HepG2 (cell line): ENCODE data around the gene VEGFB. TPM values are rescaled to one million over a fixed set of nuclear protein-coding genes. Genes with fewer than 3 reads are reported as not detected.

ENCODE experiments used
- ARID2 ChIP-seq: sonication (generic); formaldehyde crosslinking; IDR thresholded peaks from 2 replicates; pipeline ENCODE4 v1.8.1; 2022; ENCODE audit warnings: mild to moderate bottlenecking, missing genetic modification reagents, borderline replicate concordance
- ATF5 ChIP-seq: sonication (generic); formaldehyde crosslinking; IDR thresholded peaks from 2 replicates; pipeline ENCODE4 v1.4.0; 2020; ENCODE audit warnings: mild to moderate bottlenecking, low read depth, missing genetic modification reagents
- ATF7-NPFF ChIP-seq: sonication (generic); formaldehyde crosslinking; IDR thresholded peaks from 2 replicates; pipeline ENCODE4 v1.8.1; 2023; ENCODE audit warnings: mild to moderate bottlenecking, low read depth, missing genetic modification reagents, moderate library complexity
- CBX5 ChIP-seq: sonication (generic); formaldehyde crosslinking; IDR thresholded peaks from 2 replicates; pipeline ENCODE4 v1.4.0; 2020; ENCODE audit warnings: missing genetic modification reagents, borderline replicate concordance
- CREB1 ChIP-seq, 2 experiments: fragments of 450-650 bp in 1 of 2; IDR thresholded peaks; 2 replicates each; pipeline ENCODE4 v1.6.1; 2016 to 2017; ENCODE audit warnings: control low read depth in 1 of 2, mild to moderate bottlenecking in 1 of 2, missing compliant biosample characterization in 1 of 2, missing genetic modification characterization in 1 of 2
- CREBL2 ChIP-seq: sonication (generic); formaldehyde crosslinking; IDR thresholded peaks from 2 replicates; pipeline ENCODE4 v1.8.1; 2023; ENCODE audit warnings: missing genetic modification reagents, mild to moderate bottlenecking, borderline replicate concordance
- CSRNP2 ChIP-seq: sonication (generic); formaldehyde crosslinking; conservative IDR thresholded peaks from 2 replicates; pipeline ENCODE4 v1.8.0; 2022; ENCODE audit warnings: low read depth, missing genetic modification reagents
- DRAP1 ChIP-seq: IDR thresholded peaks from 2 replicates; pipeline ENCODE4 v1.6.1; 2016; ENCODE audit warnings: missing genetic modification reagents, missing compliant biosample characterization
- ELF4 ChIP-seq: sonication (generic); formaldehyde crosslinking; IDR thresholded peaks from 2 replicates; pipeline ENCODE4 v1.5.0; 2020; ENCODE audit warnings: missing genetic modification reagents, mild to moderate bottlenecking, moderate library complexity, borderline replicate concordance
- HNRNPLL ChIP-seq: fragments of 200-400 bp; formaldehyde crosslinking; IDR thresholded peaks from 2 replicates; pipeline ENCODE4 v1.6.1; 2017; ENCODE audit warnings: mild to moderate bottlenecking, low read depth, low read length; ENCODE audit not compliant: poor library complexity, severe bottlenecking
- KDM6A ChIP-seq: IDR thresholded peaks from 2 replicates; pipeline ENCODE4 v1.6.1; 2016; ENCODE audit warnings: low read depth
- KLF15 ChIP-seq: sonication (generic); formaldehyde crosslinking; IDR thresholded peaks from 2 replicates; pipeline ENCODE4 v1.8.1; 2023; ENCODE audit warnings: borderline replicate concordance, mild to moderate bottlenecking, inconsistent platforms, missing genetic modification reagents, mixed read lengths
- MXD1 ChIP-seq: sonication (generic); formaldehyde crosslinking; IDR thresholded peaks from 2 replicates; pipeline ENCODE4 v1.4.0; 2020; ENCODE audit warnings: mild to moderate bottlenecking, missing genetic modification reagents
- NCOA2 ChIP-seq: sonication (generic); formaldehyde crosslinking; IDR thresholded peaks from 2 replicates; pipeline ENCODE4 v1.8.0; 2022; ENCODE audit warnings: inconsistent platforms
- NFE2 ChIP-seq: sonication (generic); formaldehyde crosslinking; IDR thresholded peaks from 2 replicates; pipeline ENCODE4 v1.4.0; 2020; ENCODE audit warnings: missing genetic modification reagents
- NFE2L1 ChIP-seq: sonication (generic); formaldehyde crosslinking; IDR thresholded peaks from 2 replicates; pipeline ENCODE4 v1.4.0; 2020; ENCODE audit warnings: missing genetic modification reagents, mild to moderate bottlenecking, borderline replicate concordance
- NFYC ChIP-seq: IDR thresholded peaks from 2 replicates; pipeline ENCODE4 v1.6.1; 2016; ENCODE audit warnings: missing genetic modification reagents, missing compliant biosample characterization
- RFXANK ChIP-seq: IDR thresholded peaks from 2 replicates; pipeline ENCODE4 v1.6.1; 2016
- SMARCE1 ChIP-seq: fragments of 450-650 bp; IDR thresholded peaks from 2 replicates; pipeline ENCODE4 v1.6.1; 2017; ENCODE audit warnings: borderline replicate concordance
- SP2 ChIP-seq: sonication (generic); formaldehyde crosslinking; IDR thresholded peaks from 2 replicates; pipeline ENCODE4 v1.5.1; 2020; ENCODE audit warnings: mild to moderate bottlenecking, missing genetic modification reagents
- ZFY ChIP-seq: sonication (generic); formaldehyde crosslinking; IDR thresholded peaks from 2 replicates; pipeline ENCODE4 v1.4.0; 2020; ENCODE audit warnings: missing genetic modification reagents
- ZNF121 ChIP-seq: sonication (generic); formaldehyde crosslinking; IDR thresholded peaks from 2 replicates; pipeline ENCODE4 v1.5.0; 2020; ENCODE audit warnings: mild to moderate bottlenecking, missing genetic modification reagents
- ZNF143 ChIP-seq: sonication (generic); formaldehyde crosslinking; IDR thresholded peaks from 2 replicates; pipeline ENCODE4 v1.4.0; 2020; ENCODE audit warnings: missing genetic modification reagents
- ZNF205 ChIP-seq: IDR thresholded peaks from 2 replicates; pipeline ENCODE4 v1.6.1; 2018; ENCODE audit warnings: missing biosample characterization, missing genetic modification reagents
- ZNF292 ChIP-seq: sonication (generic); formaldehyde crosslinking; IDR thresholded peaks from 2 replicates; pipeline ENCODE4 v1.8.1; 2022; ENCODE audit warnings: mild to moderate bottlenecking, low read depth, missing genetic modification reagents, borderline replicate concordance
- ZNF772 ChIP-seq: sonication (generic); formaldehyde crosslinking; IDR thresholded peaks from 2 replicates; pipeline ENCODE4 v1.5.0; 2020; ENCODE audit warnings: mild to moderate bottlenecking, missing genetic modification reagents
- ZNF781 ChIP-seq: sonication (generic); formaldehyde crosslinking; IDR thresholded peaks from 2 replicates; pipeline ENCODE4 v1.5.1; 2020; ENCODE audit warnings: borderline replicate concordance, mild to moderate bottlenecking, missing genetic modification reagents; ENCODE audit errors: not compliant biosample characterization
- ZZZ3 ChIP-seq: sonication (generic); formaldehyde crosslinking; IDR thresholded peaks from 2 replicates; pipeline ENCODE4 v1.4.0; 2020; ENCODE audit warnings: missing genetic modification reagents, mild to moderate bottlenecking, borderline replicate concordance
- polyA plus RNA-seq, 8 experiments: library from polyadenylated mRNA; depleted of rRNA in 3 of 8; stranded (reverse) in 7 of 8; unstranded in 1 of 8; fragments of >200 nt; fragmentation: Illumina TruSeq in 4 of 8; extraction: Trizol in 4 of 8; gene quantifications; 2 replicates each; pipeline versions ENCODE4 v1.2.1 to v1.2.3, GENCODE V29; 2011 to 2016; ENCODE audit warnings: low read depth in 4 of 8, missing spikeins in 1 of 8, mixed read lengths in 1 of 8; ENCODE audit not compliant: insufficient read depth in 1 of 8
- total RNA-seq, 5 experiments: library from RNA; depleted of rRNA; stranded (reverse); fragments of >200 nt; fragmentation: Illumina TruSeq; extraction: Trizol; gene quantifications; 2 replicates each; pipeline ENCODE4 v1.2.3, GENCODE V29; 2016; ENCODE audit warnings: low read depth in 1 of 5

The VEGFB gene
- total and polyA plus RNA-seq, 2 of the 13 experiments (the other 11 are each of a cell fraction or from before 2014, with no cell fraction given), result 9.0 to 11.3 TPM

GRCh38 chr11:64284048-64284961 lies 49.9 kb downstream of the VEGFB start, which contains the start of gene BAD (continued):
- no peak for TF ChIP-seq CSRNP2
- TF ChIP-seq ELF4, result no peak
- TF ChIP-seq ARID2, result no peak
- TF ChIP-seq ZNF772 (CRISPR knock-in tag), result no peak
- TF ChIP-seq KLF15 (CRISPR knock-in tag), result no peak
- no peak for TF ChIP-seq ZNF205 (CRISPR knock-in tag)
- no peak; the same call in 1 of the 2 replicates for TF ChIP-seq MXD1 (CRISPR knock-in tag)
- TF ChIP-seq ZNF121 (CRISPR knock-in tag), result no peak
- no peak for TF ChIP-seq ZNF781 (CRISPR knock-in tag)
- TF ChIP-seq DRAP1, result peak; percentile 41; the same call in 1 of the 2 replicates
- TF ChIP-seq ZZZ3, result 0 out of 2 replicates have a peak, but pooled peaks have one; percentile 51
- TF ChIP-seq HNRNPLL, result peak; percentile 80
- no peak for TF ChIP-seq NFE2L1 (CRISPR knock-in tag)
- peak; percentile 90 for TF ChIP-seq NFYC (CRISPR knock-in tag)
- TF ChIP-seq ZFY, result peak; percentile 84
- TF ChIP-seq SMARCE1, result no peak
- TF ChIP-seq RFXANK, result no peak
- peak; percentile 83 for TF ChIP-seq CREB1 (IDR thresholded peaks at IDR 0.05)
- TF ChIP-seq CREB1 (CRISPR knock-in tag; IDR thresholded peaks at IDR 0.05), result peak; percentile 93
- no peak for TF ChIP-seq ATF7-NPFF (CRISPR knock-in tag)
- TF ChIP-seq NCOA2 (CRISPR knock-in tag), result no peak
- TF ChIP-seq ZNF143 (CRISPR knock-in tag), result no peak
- peak; percentile 90 for TF ChIP-seq SP2 (CRISPR knock-in tag)
- no peak for TF ChIP-seq ZNF292 (CRISPR knock-in tag)
- no peak for TF ChIP-seq CREBL2 (CRISPR knock-in tag)
- 0 out of 2 replicates have a peak, but pooled peaks have one; percentile 65 for TF ChIP-seq ATF5
- no peak for TF ChIP-seq CBX5
- TF ChIP-seq NFE2 (CRISPR knock-in tag), result no peak
- TF ChIP-seq KDM6A, result no peak
